Cardiac fibroblast (primary cell): ENCODE results near the gene GABRR3.

ENCODE experiments used
- DNase-seq, 2 donors: peaks; one replicate each; pipeline versions ENCODE4 v3.0.0 to v3.0.0-alpha.2; 2010; ENCODE audit warnings: low read depth in 2 of 2
- H3K4me3 ChIP-seq, 2 donors: replicated peaks in 1 of 2; 1 replicate in 1 of 2; 2 replicates in 1 of 2; pipeline ENCODE4 v1.5.1; 2011; ENCODE audit warnings: low read depth in 2 of 2, low read length in 2 of 2, mild to moderate bottlenecking in 2 of 2, moderate library complexity in 1 of 2
- CTCF ChIP-seq: IDR thresholded peaks from one replicate; pipeline ENCODE4 v1.5.1; 2011; ENCODE audit warnings: low read depth, mild to moderate bottlenecking, low read length, inconsistent platforms

GABRR3 gene

DNA sequence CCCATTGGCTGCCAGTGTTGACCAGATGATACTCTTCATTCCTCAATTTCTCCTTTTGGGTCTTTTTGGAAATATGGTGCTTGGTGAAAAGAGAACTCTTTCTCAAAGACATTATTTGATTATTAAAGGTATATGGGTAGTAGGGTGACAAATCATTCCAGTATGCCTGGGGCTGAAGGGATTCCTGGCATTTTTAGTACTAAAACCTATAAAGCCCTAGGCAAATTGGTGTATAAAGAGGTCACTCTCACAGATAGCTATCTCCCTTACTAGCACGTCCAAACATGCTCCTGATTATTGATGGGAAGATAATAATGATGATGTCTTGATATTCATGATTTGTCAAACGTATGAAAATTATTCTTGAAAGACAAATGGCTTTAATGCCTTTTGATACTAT, 1.1 kb downstream of the GABRR3 start:
- H3K4me3 ChIP-seq, result no peak overlapping the region
- TF ChIP-seq CTCF, result no peak
- DNase-seq, result no peak

DNA sequence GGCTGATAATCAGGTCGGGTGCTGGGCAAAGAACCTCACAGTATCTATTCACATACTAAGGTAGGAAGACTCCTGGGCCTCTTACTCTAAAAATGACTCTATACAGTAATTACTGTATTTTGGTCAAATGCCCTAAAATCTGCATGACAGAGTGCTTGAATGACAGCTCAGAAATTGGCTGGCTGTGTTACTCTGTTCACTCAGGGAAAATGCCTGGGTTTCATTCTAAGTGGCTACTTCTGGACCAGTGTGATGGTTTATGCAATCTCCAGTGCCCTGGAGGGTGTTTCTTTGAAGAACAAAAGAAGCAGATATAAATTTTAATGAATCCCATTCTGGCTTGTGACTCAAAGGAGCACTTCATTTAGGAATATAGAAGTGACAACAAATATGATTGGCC, 2.2 kb downstream of the GABRR3 start:
- TF ChIP-seq CTCF, result no peak
- DNase-seq, result no peak
- no peak overlapping the region for H3K4me3 ChIP-seq

DNA sequence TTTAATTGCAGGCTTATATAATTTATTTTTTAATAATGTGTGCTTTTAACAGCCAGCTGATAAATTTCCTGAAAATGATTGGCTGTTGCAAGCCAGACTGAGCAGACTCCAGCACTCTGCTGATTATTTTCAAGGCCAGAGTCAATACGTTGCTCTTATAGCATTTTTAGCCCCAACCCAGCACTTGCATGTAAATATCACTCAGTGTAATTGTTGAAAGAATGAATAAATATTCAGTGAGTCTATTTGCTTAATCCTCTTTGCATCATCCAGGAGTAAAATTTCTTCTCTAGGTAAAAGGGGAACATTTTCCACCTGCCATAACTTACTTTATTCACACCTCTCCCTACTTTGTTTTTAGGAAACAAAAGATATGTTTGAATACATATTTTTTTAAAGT, 2.9 kb downstream of the GABRR3 start:
- H3K4me3 ChIP-seq, result no peak overlapping the region

GRCh38 chr3:98029083-98029482, 6.0 kb downstream of the GABRR3 start:
- DNase-seq, result no peak
- no peak for TF ChIP-seq CTCF

More for the DNA sequence above, 2.9 kb downstream of the GABRR3 start:
- no peak for TF ChIP-seq CTCF
- no peak for DNase-seq

DNA sequence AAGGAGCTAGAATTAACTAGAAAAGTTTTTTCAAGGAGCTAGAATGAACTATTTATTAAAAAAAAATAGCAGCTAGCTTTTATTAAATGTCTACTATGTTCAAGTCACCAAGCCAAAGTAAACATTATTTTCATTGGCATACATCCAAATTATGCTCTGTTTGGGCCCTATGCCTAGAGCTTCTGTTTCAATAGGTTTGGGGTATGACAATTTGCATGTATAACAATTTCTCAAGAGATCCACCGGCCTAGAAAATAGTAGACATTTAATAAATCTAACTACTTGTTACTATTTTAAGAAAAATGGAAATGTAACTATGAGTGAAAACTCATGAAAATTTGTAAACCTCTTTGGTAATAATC, 8.0 kb downstream of the GABRR3 start:
- DNase-seq, result peak; percentile 16 to 36
- TF ChIP-seq CTCF, result no peak
- no peak overlapping the region for H3K4me3 ChIP-seq

More at GRCh38 chr3:98029083-98029482, 6.0 kb downstream of the GABRR3 start:
- H3K4me3 ChIP-seq, result no peak overlapping the region

DNA sequence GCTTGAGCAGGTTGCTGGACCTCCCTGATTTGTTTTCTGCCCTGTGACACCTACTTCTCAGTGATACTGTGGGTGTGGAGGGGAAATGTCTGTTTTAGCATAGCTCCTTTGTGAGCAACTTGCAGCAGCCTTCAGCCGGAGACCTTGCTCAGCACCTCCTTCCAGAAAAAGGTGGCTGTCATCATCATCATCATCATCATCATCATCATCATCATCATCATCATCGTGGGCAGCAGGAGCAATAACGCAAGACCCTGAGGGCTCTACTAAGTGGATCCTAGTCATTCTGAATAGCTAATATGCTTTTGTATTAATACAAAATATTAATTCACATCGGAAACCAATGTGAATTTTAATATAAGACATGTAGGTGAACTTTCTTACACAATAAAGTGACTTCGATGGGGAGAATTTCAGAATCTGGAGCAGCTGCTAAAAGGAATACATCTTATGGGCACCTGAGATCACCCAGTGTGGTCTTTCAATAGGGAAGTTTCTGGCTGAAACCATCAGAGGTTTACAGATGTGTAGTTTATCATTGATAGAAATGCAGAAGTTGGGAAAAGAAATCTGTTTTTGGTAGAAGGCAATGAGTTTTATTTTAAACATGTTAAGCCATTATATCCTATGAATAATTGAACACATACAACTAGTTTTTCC, 8.6 kb downstream of the GABRR3 start:
- no peak overlapping the region for H3K4me3 ChIP-seq
- no peak for DNase-seq
- TF ChIP-seq CTCF, result no peak

DNA sequence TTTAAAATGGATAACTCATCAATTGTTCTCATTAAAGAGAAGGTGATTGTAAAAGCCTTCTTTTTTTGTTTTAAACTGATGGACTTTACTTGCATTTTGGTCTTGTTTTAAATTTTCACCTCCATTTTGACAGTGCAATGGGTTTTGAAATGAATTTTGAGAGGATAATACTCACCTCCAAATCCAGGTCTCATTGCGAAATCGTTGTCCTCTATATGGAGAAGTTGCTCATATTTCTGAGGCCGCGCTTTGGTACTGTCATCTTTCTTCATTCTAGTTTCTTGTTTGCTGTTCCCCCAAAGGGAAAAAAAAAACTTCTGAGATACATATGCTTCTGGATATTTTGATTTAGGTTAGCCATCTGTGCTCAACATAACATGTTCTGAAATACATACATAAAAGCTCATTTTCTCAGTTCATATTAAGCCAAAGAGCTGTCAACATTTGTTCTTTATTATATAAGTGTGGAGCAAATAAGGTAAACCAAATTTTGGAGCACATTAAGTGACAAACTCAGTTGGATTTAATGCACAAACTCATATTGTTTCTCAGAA, 9.6 kb downstream of the GABRR3 start:
- no peak for DNase-seq
- H3K4me3 ChIP-seq, result no peak overlapping the region
- no peak for TF ChIP-seq CTCF
